ENCODE results near the gene DPF3. TPM values are rescaled to one million over a fixed set of nuclear protein-coding genes. Genes with fewer than 3 reads are reported as not detected.

DPF3 gene
- total and polyA plus RNA-seq, 9 of the 15 experiments (the other 6 are each of a cell fraction or from before 2014, with no cell fraction given) = 0.21 to 4.9 (median 1.2) TPM

GRCh38 chr14:72808564-72808963, 85.3 kb downstream of the DPF3 start:
- WGBS (ENCODE audit: insufficient coverage, low coverage, missing lambda C conversion rate) = 3% methylated on average over 4 of the region's 4 CpGs
- Histone ChIP-seq H3K9me3 (replicated peaks; ENCODE audit: control insufficient read depth, insufficient read depth, low read depth, low read length) (no peaks in the 10 kb centered on the region), H2AFZ (ENCODE audit: low read depth, low read length) (no peak overlapping the region), H3K79me2 (ENCODE audit: control insufficient read depth, insufficient read depth, low read length) (no peaks in the 10 kb centered on the region), H3K27me3 (ENCODE audit: control insufficient read depth in 2 of 2, insufficient read depth in 2 of 2, low read length in 2 of 2) (peaks cover 0 to 11% of the 10 kb centered on the region in 2 experiments; a peak in 3 of 5 replicates), H4K20me1 (replicated peaks; ENCODE audit: control insufficient read depth, insufficient read depth, low read length) (0 out of 2 replicates have a peak, but pooled peaks cover 6% of the 10 kb centered on the region), H3K4me1 (replicated peaks in 1 of 2; ENCODE audit: control insufficient read depth in 2 of 2, insufficient read depth in 2 of 2, low read length in 2 of 2) (peaks cover 0 to 5% of the 10 kb centered on the region in 2 experiments; a peak in 1 of 5 replicates), H3K9ac (ENCODE audit: insufficient read depth in 1 of 2, low read depth in 2 of 2, low read length in 2 of 2) (no peak overlapping the region), H3K4me2 (ENCODE audit: insufficient read depth, low read length) (no peak overlapping the region), H3K36me3 (ENCODE audit: control insufficient read depth, insufficient read depth, low read length) (no peaks in the 10 kb centered on the region), H3K4me3 (no peak overlapping the region), H3K27ac (ENCODE audit: extremely low read depth, low read depth, low read length) (no peak overlapping the region), H3K9me1 (ENCODE audit: control insufficient read depth, insufficient read depth, low read length) (no peaks in the 10 kb centered on the region)
- CTCF ChIA-PET (ENCODE audit: low intra/inter-chr PET ratio) = no interaction called here
- TF ChIP-seq EP300 (IDR thresholded peaks at IDR 0.05; ENCODE audit: low read length) = no peak
- FAIRE-seq = no peak
- no peak for ATAC-seq
- POLR2A ChIA-PET = no interaction called here
- intact Hi-C loops (cut with micrococcal nuclease) = no loop called here
- in situ Hi-C loops (cut with MboI) = no loop called here
- BruUV-seq (replicated peaks) = no TSS peak
- DNase-seq (ENCODE audit: extremely low read depth in 1 of 4, low spot score in 3 of 4) = no peak

- intact Hi-C loops (cut with micrococcal nuclease) (no loop called here), in situ Hi-C loops (cut with MboI) (no loop called here)
- Histone ChIP-seq H3K4me3 (no peak overlapping the region), H3K9ac (ENCODE audit: insufficient read depth in 1 of 2, low read depth in 2 of 2, low read length in 2 of 2) (no peak overlapping the region), H3K4me1 (replicated peaks in 1 of 2; ENCODE audit: control insufficient read depth in 2 of 2, insufficient read depth in 2 of 2, low read length in 2 of 2) (no peaks in the 10 kb centered on the region), H3K9me1 (ENCODE audit: control insufficient read depth, insufficient read depth, low read length) (no peaks in the 10 kb centered on the region), H3K79me2 (ENCODE audit: control insufficient read depth, insufficient read depth, low read length) (no peaks in the 10 kb centered on the region), H3K27ac (ENCODE audit: extremely low read depth, low read depth, low read length) (no peak overlapping the region), H2AFZ (ENCODE audit: low read depth, low read length) (no peak overlapping the region), H3K4me2 (ENCODE audit: insufficient read depth, low read length) (no peak overlapping the region), H3K27me3 (ENCODE audit: control insufficient read depth in 2 of 2, insufficient read depth in 2 of 2, low read length in 2 of 2) (no peaks in the 10 kb centered on the region), H3K36me3 (ENCODE audit: control insufficient read depth, insufficient read depth, low read length) (no peaks in the 10 kb centered on the region), H4K20me1 (replicated peaks; ENCODE audit: control insufficient read depth, insufficient read depth, low read length) (no peaks in the 10 kb centered on the region; the same call in 1 of the 2 replicates), H3K9me3 (replicated peaks; ENCODE audit: control insufficient read depth, insufficient read depth, low read depth, low read length) (no peaks in the 10 kb centered on the region)
- 5% methylated on average over 3 of the region's 3 CpGs for WGBS (ENCODE audit: insufficient coverage, low coverage, missing lambda C conversion rate)
- POLR2A ChIA-PET = interaction anchor here (0.8 kb wide), 1 partner anchor 233 kb away, joined by 3 read pairs; no protein-coding TSS in a partner anchor
- ATAC-seq (no peak), DNase-seq (ENCODE audit: extremely low read depth in 1 of 4, low spot score in 3 of 4) (no peak), FAIRE-seq (no peak)
- TF ChIP-seq NFIX (CRISPR knock-in tag; IDR thresholded peaks at IDR 0.05; ENCODE audit: low read depth) (no peak), SIN3B (IDR thresholded peaks at IDR 0.05; ENCODE audit: low read depth) (no peak), GMEB1 (CRISPR knock-in tag; IDR thresholded peaks at IDR 0.05) (no peak), ZSCAN29 (IDR thresholded peaks at IDR 0.05) (no peak), ILK (tag; IDR thresholded peaks at IDR 0.05; ENCODE audit: borderline replicate concordance, low read depth) (no peak)
- no TSS peak for BruUV-seq (replicated peaks)
- CTCF ChIA-PET (ENCODE audit: low intra/inter-chr PET ratio) = no interaction called here
These were observed 91.3 kb downstream of the DPF3 start for GRCh38 chr14:72802588-72802946.

All from K562 (cell line).